Measurements from ENCODE around the gene TTLL8.
A peak's percentile ranks its signal among the peaks of the same experiment; 100 is the strongest.
"Not testable (repeated sequence)": the region's sequence is repeated elsewhere in the genome, so short reads cannot be mapped to it uniquely, and the experiment has no call there.

Gene TTLL8

GRCh38 chr22:50058061-50058905 is at the start of gene TTLL8:
TSS of gene TTLL8 (minus strand) at chr22:50058298.
- no peak for DNase-seq

GRCh38 chr22:50107529-50107928 is 49.4 kb upstream of the TTLL8 start:
- no peak for DNase-seq

GRCh38 chr22:50105208-50106100 is 47.4 kb upstream of the TTLL8 start:
- no peak for DNase-seq

GRCh38 chr22:50104141-50104544 is 46.0 kb upstream of the TTLL8 start:
- no peak for DNase-seq

- DNase-seq: no peak
These were observed 44.8 kb upstream of the TTLL8 start for GRCh38 chr22:50102946-50103345.

GRCh38 chr22:50101870-50102565 is 43.9 kb upstream of the TTLL8 start:
- no peak for DNase-seq

GRCh38 chr22:50098052-50098451 is 40.0 kb upstream of the TTLL8 start:
- no peak for DNase-seq

- no peak for DNase-seq
These were observed 34.2 kb upstream of the TTLL8 start for GRCh38 chr22:50092342-50092741.

- no peak for DNase-seq
These were observed 33.1 kb upstream of the TTLL8 start for GRCh38 chr22:50091092-50091768.

- no peak for DNase-seq
These were observed 32.3 kb upstream of the TTLL8 start for GRCh38 chr22:50090412-50090714.

- peak in 12 of 51 donors; percentile 11 to 70 (median 26) for DNase-seq
These were observed 31.7 kb upstream of the TTLL8 start, which contains the start of gene MOV10L1 for GRCh38 chr22:50089682-50090411. TSS of gene MOV10L1 (plus strand) at chr22:50090006. CDS start at chr22:50090089, 83 bp downstream.

GRCh38 chr22:50089231-50089630 is 31.1 kb upstream of the TTLL8 start:
- no peak for DNase-seq

GRCh38 chr22:50088096-50088495 is 30.0 kb upstream of the TTLL8 start:
- no peak for DNase-seq

- DNase-seq: no peak
These were observed 29.5 kb upstream of the TTLL8 start for GRCh38 chr22:50087646-50088045.

- DNase-seq: not testable (repeated sequence)
These were observed 28.9 kb upstream of the TTLL8 start for GRCh38 chr22:50086975-50087374.

GRCh38 chr22:50086526-50086925 is 28.4 kb upstream of the TTLL8 start:
- no peak for DNase-seq

- peak in 27 of 51 donors; percentile 4 to 69 (median 40) for DNase-seq
These were observed 27.3 kb upstream of the TTLL8 start, which contains the start of gene MLC1 for GRCh38 chr22:50085211-50085972. TSS of gene MLC1 (minus strand) at chr22:50085426. CDS start at chr22:50084902, 524 bp downstream.

GRCh38 chr22:50084614-50085021 is 26.5 kb upstream of the TTLL8 start:
- DNase-seq: no peak

- no peak for DNase-seq
These were observed 26.0 kb upstream of the TTLL8 start for GRCh38 chr22:50084080-50084477.
